Measurements from ENCODE around the gene MBD3.

MBD3 gene

GRCh38 chr19:1587872-1588271, 4.8 kb downstream of the MBD3 start:
- DNase-seq (ENCODE audit: low read depth): no peak
- no peak overlapping the region for H3K4me3 ChIP-seq (ENCODE audit: low read length)
- TF ChIP-seq, protein P1, sequence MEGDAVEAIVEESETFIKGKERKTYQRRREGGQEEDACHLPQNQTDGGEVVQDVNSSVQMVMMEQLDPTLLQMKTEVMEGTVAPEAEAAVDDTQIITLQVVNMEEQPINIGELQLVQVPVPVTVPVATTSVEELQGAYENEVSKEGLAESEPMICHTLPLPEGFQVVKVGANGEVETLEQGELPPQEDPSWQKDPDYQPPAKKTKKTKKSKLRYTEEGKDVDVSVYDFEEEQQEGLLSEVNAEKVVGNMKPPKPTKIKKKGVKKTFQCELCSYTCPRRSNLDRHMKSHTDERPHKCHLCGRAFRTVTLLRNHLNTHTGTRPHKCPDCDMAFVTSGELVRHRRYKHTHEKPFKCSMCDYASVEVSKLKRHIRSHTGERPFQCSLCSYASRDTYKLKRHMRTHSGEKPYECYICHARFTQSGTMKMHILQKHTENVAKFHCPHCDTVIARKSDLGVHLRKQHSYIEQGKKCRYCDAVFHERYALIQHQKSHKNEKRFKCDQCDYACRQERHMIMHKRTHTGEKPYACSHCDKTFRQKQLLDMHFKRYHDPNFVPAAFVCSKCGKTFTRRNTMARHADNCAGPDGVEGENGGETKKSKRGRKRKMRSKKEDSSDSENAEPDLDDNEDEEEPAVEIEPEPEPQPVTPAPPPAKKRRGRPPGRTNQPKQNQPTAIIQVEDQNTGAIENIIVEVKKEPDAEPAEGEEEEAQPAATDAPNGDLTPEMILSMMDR (conservative IDR thresholded peaks at IDR 0.05; ENCODE audit: low read depth, low read length): no peak

DNA sequence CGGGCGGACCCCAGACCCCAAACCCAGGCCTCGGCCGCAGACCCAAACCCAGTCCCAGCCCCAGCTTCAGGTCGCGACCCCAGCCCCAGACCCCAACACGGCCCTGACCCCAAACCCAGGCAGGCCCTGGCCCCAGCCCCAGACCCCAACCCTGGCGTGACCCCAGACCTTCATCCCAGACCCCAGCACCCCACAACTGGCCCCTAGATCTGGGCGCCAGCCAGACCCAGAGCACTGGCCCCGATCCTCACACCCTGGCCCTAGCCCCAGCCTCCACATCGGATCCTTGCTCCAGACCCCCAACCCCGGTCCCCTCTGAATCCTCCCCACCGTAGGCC, 7.5 kb downstream of the MBD3 start:
- TF ChIP-seq, protein P1 (conservative IDR thresholded peaks at IDR 0.05; ENCODE audit: low read depth, low read length): no peak
- H3K4me3 ChIP-seq (ENCODE audit: low read length): no peak overlapping the region

DNA sequence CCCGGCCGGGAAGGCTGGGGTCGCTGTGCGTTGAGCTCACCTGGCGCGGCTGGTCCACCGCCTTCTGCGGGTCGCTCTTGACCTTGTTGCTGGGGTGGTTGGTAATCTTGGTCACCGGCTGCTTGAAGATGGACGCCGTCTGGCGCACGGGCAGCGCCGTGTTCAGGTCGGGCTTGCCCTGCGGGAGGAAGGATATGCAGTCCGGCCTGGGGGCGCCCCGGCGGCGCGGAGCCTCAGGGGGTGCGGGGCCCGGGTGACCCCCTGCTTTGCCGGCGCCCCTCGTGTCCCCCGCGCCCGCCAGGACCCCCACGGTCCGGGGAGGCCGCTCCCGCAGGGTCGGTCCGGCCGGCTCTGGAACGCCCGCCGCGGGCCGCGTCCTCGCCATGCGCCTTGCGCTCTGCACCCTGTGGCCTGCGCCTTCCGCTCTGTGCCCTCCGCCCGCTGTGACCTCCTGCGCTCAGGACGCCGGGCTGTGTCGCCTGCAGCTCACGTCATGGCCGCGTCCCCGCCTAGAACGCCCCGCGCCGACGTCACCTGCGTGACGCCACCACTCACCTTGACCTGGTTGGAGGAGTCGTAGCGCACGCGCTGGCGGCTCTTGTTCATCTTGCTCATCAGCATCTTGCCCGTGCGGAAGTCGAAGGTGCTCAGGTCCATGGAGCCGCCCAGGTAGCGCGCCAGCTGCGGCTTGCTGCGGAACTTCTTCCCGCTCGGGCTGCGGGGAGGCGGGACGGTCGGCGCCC, 8.0 kb downstream of the MBD3 start:
- TF ChIP-seq, protein P1 (conservative IDR thresholded peaks at IDR 0.05; ENCODE audit: low read depth, low read length): no peak
- H3K4me3 ChIP-seq (ENCODE audit: low read length): no peak overlapping the region
- DNase-seq (ENCODE audit: low read depth): no peak

More for the DNA sequence above, 7.5 kb downstream of the MBD3 start:
- DNase-seq (ENCODE audit: low read depth): no peak

DNA sequence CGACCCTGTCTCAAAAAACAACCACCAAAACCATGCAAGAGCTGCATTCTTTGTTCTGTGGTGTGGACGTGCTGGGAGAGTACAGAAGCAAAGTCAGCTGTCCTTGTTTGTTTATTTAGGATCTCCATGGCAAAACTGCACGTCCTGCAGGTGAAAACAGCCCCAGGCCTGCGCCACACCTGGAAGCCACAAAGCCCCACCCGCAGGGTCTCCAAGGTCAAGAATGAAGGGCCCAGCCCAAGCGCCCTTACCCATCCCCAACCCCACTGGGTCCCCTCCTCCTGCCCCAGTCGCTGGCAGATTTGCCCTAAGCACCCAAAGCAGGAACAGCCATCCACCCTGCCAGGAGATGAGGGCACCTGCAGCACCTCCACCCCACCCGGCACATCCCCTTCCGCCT, 10.5 kb downstream of the MBD3 start:
- no peak for DNase-seq (ENCODE audit: low read depth)
- H3K4me3 ChIP-seq (ENCODE audit: low read length): no peak overlapping the region
- TF ChIP-seq, protein P1 (conservative IDR thresholded peaks at IDR 0.05; ENCODE audit: low read depth, low read length): no peak

- DNase-seq (ENCODE audit: low read depth): no peak
- TF ChIP-seq, protein P1 (conservative IDR thresholded peaks at IDR 0.05; ENCODE audit: low read depth, low read length): no peak
- H3K4me3 ChIP-seq (ENCODE audit: low read length): no peak overlapping the region
Observed at GRCh38 chr19:1580957-1581356, 11.7 kb downstream of the MBD3 start.

- TF ChIP-seq, protein P1 (conservative IDR thresholded peaks at IDR 0.05; ENCODE audit: low read depth, low read length): no peak
- no peak for DNase-seq (ENCODE audit: low read depth)
- H3K4me3 ChIP-seq (ENCODE audit: low read length): no peak overlapping the region
Observed at GRCh38 chr19:1580382-1580781, 12.3 kb downstream of the MBD3 start.

GRCh38 chr19:1579222-1579621, 13.4 kb downstream of the MBD3 start:
- no peak overlapping the region for H3K4me3 ChIP-seq (ENCODE audit: low read length)
- TF ChIP-seq, protein P1 (conservative IDR thresholded peaks at IDR 0.05; ENCODE audit: low read depth, low read length): no peak
- DNase-seq (ENCODE audit: low read depth): no peak

Data from retinal pigment epithelial cell (primary cell).